K562 (cell line): Measurements from ENCODE around the gene ZNF625. TPM values are rescaled to one million over a fixed set of nuclear protein-coding genes. Genes with fewer than 3 reads are reported as not detected.

Experiments used
- ARNT ChIP-seq, 2 experiments: fragments of 450-650 bp; IDR thresholded peaks; 2 replicates each; pipeline ENCODE4 v1.6.1; 2016; ENCODE audit warnings: mild to moderate bottlenecking in 1 of 2
- E2F6 ChIP-seq, 2 experiments: IDR thresholded peaks; 2 replicates each; pipeline ENCODE4 v1.6.1; 2011; ENCODE audit warnings: borderline replicate concordance in 1 of 2, control low read depth in 1 of 2, low read depth in 1 of 2, low read length in 1 of 2, mild to moderate bottlenecking in 1 of 2, mixed read lengths in 1 of 2, moderate library complexity in 1 of 2; ENCODE audit not compliant: insufficient read depth in 1 of 2, insufficient read length in 1 of 2, poor library complexity in 1 of 2, severe bottlenecking in 1 of 2; ENCODE audit errors: extremely low read depth in 1 of 2
- ELF2 ChIP-seq: fragments of 250-450 bp; sonication (Bioruptor Pico); IDR thresholded peaks from 2 replicates; pipeline ENCODE4 v1.5.0; 2021; ENCODE audit warnings: mild to moderate bottlenecking
- ETV5 ChIP-seq: sonication (generic); formaldehyde crosslinking; IDR thresholded peaks from 2 replicates; pipeline ENCODE4 v1.4.0; 2020; ENCODE audit warnings: low read depth, mild to moderate bottlenecking, missing genetic modification reagents
- MNT ChIP-seq, 2 experiments: fragments of 450-650 bp; conservative IDR thresholded peaks; 2 replicates each; pipeline ENCODE4 v1.6.1; 2017; ENCODE audit warnings: mild to moderate bottlenecking in 2 of 2, moderate library complexity in 2 of 2
- NRF1 ChIP-seq, 2 experiments: fragments of 450-650 bp; IDR thresholded peaks in 1 of 2; conservative IDR thresholded peaks in 1 of 2; 2 replicates each; pipeline ENCODE4 v1.6.1; 2014; ENCODE audit warnings: mild to moderate bottlenecking in 2 of 2
- PKNOX1 ChIP-seq: fragments of 450-650 bp; IDR thresholded peaks from 2 replicates; pipeline ENCODE4 v1.6.1; 2016
- RUNX1 ChIP-seq: sonication (generic); IDR thresholded peaks from 2 replicates; pipeline ENCODE4 v1.6.1; 2016; ENCODE audit warnings: antibody characterized with exemption, low read depth
- SRF ChIP-seq, 2 experiments: fragments of 250-450, 450-650 bp in 1 of 2; sonication (Bioruptor Pico) in 1 of 2; sonication (generic) in 1 of 2; formaldehyde crosslinking; IDR thresholded peaks; 2 replicates each; pipeline versions ENCODE4 v1.5.0 to v1.5.1; 2020 to 2022; ENCODE audit warnings: mild to moderate bottlenecking in 1 of 2, missing genetic modification reagents in 1 of 2
- SUPT5H ChIP-seq: fragments of 450-650 bp; IDR thresholded peaks from 2 replicates; pipeline ENCODE4 v1.6.1; 2016
- TEAD2 ChIP-seq: fragments of 450-650 bp; IDR thresholded peaks from 2 replicates; pipeline ENCODE4 v1.6.1; 2016; ENCODE audit warnings: missing genetic modification characterization, control low read depth, missing compliant biosample characterization
- U2AF1 ChIP-seq: fragments of 200-400 bp; formaldehyde crosslinking; optimal IDR thresholded peaks from 2 replicates; pipeline ENCODE3; 2017; ENCODE audit warnings: mild to moderate bottlenecking, low read depth, low read length, moderate library complexity
- VEZF1 ChIP-seq: fragments of 200-800 bp; sonication (Bioruptor generic); IDR thresholded peaks from 2 replicates; pipeline ENCODE4 v1.6.1; 2017; ENCODE audit warnings: missing genetic modification characterization, missing compliant biosample characterization
- ZNF282 ChIP-seq: sonication (generic); formaldehyde crosslinking; IDR thresholded peaks from 2 replicates; pipeline ENCODE4 v1.8.1; 2023; ENCODE audit warnings: missing genetic modification reagents
- polyA plus RNA-seq, 8 experiments: library from polyadenylated mRNA; depleted of rRNA in 4 of 8; stranded (reverse) in 5 of 8; unstranded in 3 of 8; fragments of >200 nt; fragmentation: Nextera tagmentation in 2 of 8; fragmentation: Illumina TruSeq in 1 of 8; extraction: Ambion mirVana in 2 of 8; extraction: Trizol in 1 of 8; gene quantifications; 2 replicates each; pipeline versions ENCODE4 v1.2.1 to v1.2.3, GENCODE V29; 2011 to 2014; ENCODE audit warnings: inconsistent platforms in 1 of 8, missing spikeins in 1 of 8
- total RNA-seq, 7 experiments: library from RNA; depleted of rRNA in 6 of 7; stranded (reverse); fragments of >200 nt in 6 of 7; fragmentation: Illumina TruSeq in 2 of 7; extraction: Trizol in 2 of 7; gene quantifications; 2 replicates each; pipeline versions ENCODE4 v1.2.1 to v1.2.3, GENCODE V29; 2011 to 2021; ENCODE audit warnings: low replicate concordance in 1 of 7

ZNF625 gene
- total and polyA plus RNA-seq, 9 of the 15 experiments (the other 6 are each of a cell fraction or from before 2014, with no cell fraction given), result 0.07 to 0.09 TPM; not detected in 7

- peak; percentile 74 to 79 for TF ChIP-seq NRF1 (conservative IDR thresholded peaks at IDR 0.05 in 1 of 2, IDR thresholded peaks at IDR 0.05 in 1 of 2)
- TF ChIP-seq TEAD2 (tag), result no peak
- peak; percentile 39; the same call in 1 of the 2 replicates for TF ChIP-seq RUNX1
- 0 out of 2 replicates have a peak, but pooled peaks have one; percentile 23 for TF ChIP-seq ELF2
- TF ChIP-seq PKNOX1, result peak; percentile 94
- TF ChIP-seq SUPT5H, result peak; percentile 67
- TF ChIP-seq SRF (CRISPR knock-in tag; IDR thresholded peaks at IDR 0.05), result peak in 1 of 2 experiments; percentile 52; a peak in 1 of 4 replicates
- no peak for TF ChIP-seq ARNT (IDR thresholded peaks at IDR 0.05)
- peak; percentile 66 for TF ChIP-seq ETV5 (CRISPR knock-in tag)
- peak in 1 of 2 experiments; percentile 58; a peak in 2 of 4 replicates for TF ChIP-seq MNT (conservative IDR thresholded peaks at IDR 0.05)
- 0 out of 2 replicates have a peak, but pooled peaks have one; percentile 50 for TF ChIP-seq ZNF282 (CRISPR knock-in tag)
- peak; percentile 52; the same call in 1 of the 2 replicates for TF ChIP-seq VEZF1
- TF ChIP-seq E2F6 (IDR thresholded peaks at IDR 0.05; ENCODE audit: borderline replicate concordance in 1 of 2, extremely low read depth in 1 of 2, insufficient read depth in 1 of 2, insufficient read length in 1 of 2, low read depth in 1 of 2, low read length in 1 of 2, poor library complexity in 1 of 2, severe bottlenecking in 1 of 2), result peak in 1 of 2 experiments; percentile 7
- no peak for TF ChIP-seq U2AF1
Observed at GRCh38 chr19:12162882-12163806, 6.6 kb upstream of the ZNF625 start, which contains the start of gene ZNF136 (continued).
